ENCODE data around the gene DOLK.

DOLK gene

DNA sequence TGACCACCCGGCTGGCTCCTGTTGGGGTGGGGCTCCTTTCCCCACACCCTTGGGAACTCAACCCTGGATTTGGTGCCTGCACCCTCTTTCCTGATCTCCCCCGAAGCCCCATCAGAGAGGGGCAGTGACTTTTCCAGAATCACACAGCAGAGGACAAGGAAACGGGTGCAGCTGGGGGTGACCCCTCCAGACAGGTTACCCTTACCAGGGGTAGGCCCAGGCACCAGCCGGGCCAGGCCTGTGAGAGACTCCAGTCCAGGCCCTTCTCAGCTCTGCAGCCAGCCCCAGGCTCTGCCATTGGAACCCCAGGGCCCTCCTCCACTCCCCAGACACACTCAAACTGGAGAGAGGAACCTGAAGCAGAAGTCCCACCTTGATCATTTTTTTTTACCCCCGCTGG lies 45.6 kb downstream of the DOLK start:
- Histone ChIP-seq H3K27me3 (ENCODE audit: control insufficient read depth in 1 of 2, insufficient read depth in 2 of 2, low read length in 2 of 2) (no peaks in the 10 kb centered on the region), H3K4me3 (ENCODE audit: low read depth in 1 of 2, low read length in 2 of 2) (no peak overlapping the region), H3K9me3 (ENCODE audit: low read length) (no peaks in the 10 kb centered on the region), H3K4me1 (ENCODE audit: insufficient read depth, low read length) (peaks cover 9% of the 10 kb centered on the region), H3K36me3 (ENCODE audit: insufficient read depth, low read length) (peaks cover 6% of the 10 kb centered on the region), H3K27ac (ENCODE audit: low read depth, low read length) (no peak overlapping the region), H3K9ac (ENCODE audit: low read length) (no peak overlapping the region)

- peaks cover 5% of the 10 kb centered on the region for H3K4me1 ChIP-seq (ENCODE audit: insufficient read depth, low read length)
- peaks cover 6% of the 10 kb centered on the region for H3K36me3 ChIP-seq (ENCODE audit: insufficient read depth, low read length)
- H3K4me3 ChIP-seq (ENCODE audit: low read depth in 1 of 2, low read length in 2 of 2) = no peak overlapping the region
- H3K27ac ChIP-seq (ENCODE audit: low read depth, low read length) = no peak overlapping the region
- no peak overlapping the region for H3K9ac ChIP-seq (ENCODE audit: low read length)
- H3K9me3 ChIP-seq (ENCODE audit: low read length) = no peaks in the 10 kb centered on the region
- H3K27me3 ChIP-seq (ENCODE audit: control insufficient read depth in 1 of 2, insufficient read depth in 2 of 2, low read length in 2 of 2) = no peaks in the 10 kb centered on the region
Measured at GRCh38 chr9:128901379-128901778, 46.0 kb downstream of the DOLK start.

- Histone ChIP-seq H3K36me3 (ENCODE audit: insufficient read depth, low read length) (peaks cover 6% of the 10 kb centered on the region), H3K27me3 (ENCODE audit: control insufficient read depth in 1 of 2, insufficient read depth in 2 of 2, low read length in 2 of 2) (no peaks in the 10 kb centered on the region), H3K4me1 (ENCODE audit: insufficient read depth, low read length) (peaks cover 5% of the 10 kb centered on the region), H3K9ac (ENCODE audit: low read length) (no peak overlapping the region), H3K9me3 (ENCODE audit: low read length) (no peaks in the 10 kb centered on the region), H3K4me3 (ENCODE audit: low read depth in 1 of 2, low read length in 2 of 2) (no peak overlapping the region), H3K27ac (ENCODE audit: low read depth, low read length) (no peak overlapping the region)
Measured at GRCh38 chr9:128899566-128900322, 47.7 kb downstream of the DOLK start.

DNA sequence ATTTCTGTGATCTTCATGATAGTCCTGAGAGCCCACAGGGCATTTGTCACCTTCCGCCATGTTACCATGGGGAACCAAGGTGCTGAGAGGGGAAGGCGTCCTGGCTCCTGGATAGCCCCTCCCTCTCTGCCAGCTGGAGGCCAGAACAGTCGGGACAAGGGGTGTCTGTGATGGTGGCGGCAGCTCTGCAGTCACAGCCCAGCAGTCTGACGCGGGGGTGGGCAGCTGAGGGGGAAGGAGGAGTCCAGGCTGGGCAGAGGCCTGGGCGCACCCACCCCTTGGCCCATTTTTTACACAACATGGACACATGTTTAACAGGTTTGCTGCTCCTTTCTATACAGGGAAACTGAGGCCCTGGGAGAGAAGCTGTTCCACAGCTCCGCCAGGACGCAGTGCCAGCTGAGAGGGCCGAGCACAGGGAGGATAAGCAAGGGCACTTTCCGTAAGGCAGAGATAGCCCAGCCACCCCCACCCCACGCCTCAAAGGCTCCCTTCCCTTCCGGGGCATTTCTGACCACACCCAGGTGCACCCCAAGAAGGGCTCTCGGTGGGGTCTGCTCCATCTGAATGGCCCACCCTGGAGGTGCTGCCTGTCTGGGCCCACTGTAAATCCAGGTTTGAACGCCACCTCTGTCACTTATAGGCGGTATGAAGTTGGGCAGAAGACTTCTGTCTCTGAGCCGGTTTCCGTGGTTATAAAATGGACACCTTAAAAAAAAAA lies 48.4 kb downstream of the DOLK start:
- Histone ChIP-seq H3K9me3 (ENCODE audit: low read length) (no peaks in the 10 kb centered on the region), H3K4me3 (ENCODE audit: low read depth in 1 of 2, low read length in 2 of 2) (no peak overlapping the region), H3K36me3 (ENCODE audit: insufficient read depth, low read length) (peaks cover 6% of the 10 kb centered on the region), H3K9ac (ENCODE audit: low read length) (no peak overlapping the region), H3K27ac (ENCODE audit: low read depth, low read length) (no peak overlapping the region), H3K27me3 (ENCODE audit: control insufficient read depth in 1 of 2, insufficient read depth in 2 of 2, low read length in 2 of 2) (no peaks in the 10 kb centered on the region), H3K4me1 (ENCODE audit: insufficient read depth, low read length) (peaks cover 5% of the 10 kb centered on the region)

DNA sequence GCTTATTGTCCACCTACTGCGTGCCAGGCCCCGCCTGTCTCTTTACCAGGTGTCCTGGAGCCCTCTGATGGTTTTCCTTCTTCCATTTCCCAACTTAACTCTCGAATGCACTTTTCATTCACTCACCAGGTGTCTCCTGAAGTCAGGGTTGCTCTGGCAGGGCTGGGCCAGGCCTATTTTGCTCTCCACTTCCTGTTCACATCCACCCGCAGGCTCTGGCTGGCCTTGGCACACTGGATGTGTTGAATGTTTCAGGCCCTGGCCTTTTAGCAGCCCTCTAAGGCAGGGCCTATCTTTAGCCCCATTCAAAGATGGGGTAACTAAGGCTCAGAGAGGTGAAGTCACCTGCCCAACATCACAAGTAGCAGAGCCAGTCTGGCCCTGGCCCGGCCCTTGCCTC lies 49.0 kb downstream of the DOLK start:
- peaks cover 7% of the 10 kb centered on the region for H3K4me1 ChIP-seq (ENCODE audit: insufficient read depth, low read length)
- no peak overlapping the region for H3K27ac ChIP-seq (ENCODE audit: low read depth, low read length)
- no peaks in the 10 kb centered on the region for H3K27me3 ChIP-seq (ENCODE audit: control insufficient read depth in 1 of 2, insufficient read depth in 2 of 2, low read length in 2 of 2)
- H3K4me3 ChIP-seq (ENCODE audit: low read depth in 1 of 2, low read length in 2 of 2) = no peak overlapping the region
- peaks cover 6% of the 10 kb centered on the region for H3K36me3 ChIP-seq (ENCODE audit: insufficient read depth, low read length)
- H3K9ac ChIP-seq (ENCODE audit: low read length) = no peak overlapping the region
- no peaks in the 10 kb centered on the region for H3K9me3 ChIP-seq (ENCODE audit: low read length)

DNA sequence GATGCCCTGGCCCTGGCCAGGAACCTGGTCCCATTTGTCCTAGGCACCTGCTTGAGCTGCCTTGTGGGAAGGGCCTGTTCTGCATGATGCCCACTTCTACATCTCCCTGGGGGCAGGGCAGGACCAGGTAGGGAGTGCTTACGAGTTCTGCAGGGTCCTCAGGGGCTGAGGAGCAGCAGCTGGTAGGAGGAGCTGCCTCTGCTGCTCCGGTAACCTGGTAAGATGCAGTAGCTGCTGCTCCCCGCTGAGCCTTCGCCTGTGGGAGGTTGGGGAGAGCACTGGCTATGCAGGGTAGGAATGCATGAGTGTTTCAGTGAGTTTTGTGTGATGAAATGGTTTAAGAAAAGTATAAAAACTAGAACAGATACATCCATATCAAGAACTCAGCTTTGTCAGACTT lies 51.8 kb downstream of the DOLK start:
- peaks cover 29% of the 10 kb centered on the region for H3K4me1 ChIP-seq (ENCODE audit: insufficient read depth, low read length)
- no peak overlapping the region for H3K9ac ChIP-seq (ENCODE audit: low read length)
- no peaks in the 10 kb centered on the region for H3K9me3 ChIP-seq (ENCODE audit: low read length)
- H3K27me3 ChIP-seq (ENCODE audit: control insufficient read depth in 1 of 2, insufficient read depth in 2 of 2, low read length in 2 of 2) = no peaks in the 10 kb centered on the region
- no peak overlapping the region for H3K27ac ChIP-seq (ENCODE audit: low read depth, low read length)
- H3K36me3 ChIP-seq (ENCODE audit: insufficient read depth, low read length) = peaks cover 6% of the 10 kb centered on the region
- no peak overlapping the region for H3K4me3 ChIP-seq (ENCODE audit: low read depth in 1 of 2, low read length in 2 of 2)

All from muscle layer of colon (tissue), 2 donors.